ENCODE measurements around the gene REL.
"Not testable (repeated sequence)": the region's sequence is repeated elsewhere in the genome, so short reads cannot be mapped to it uniquely, and the experiment has no call there.

The REL gene

GRCh38 chr2:60868589-60869273 is 12.6 kb upstream of the REL start:
- no peak for DNase-seq

- DNase-seq, result no peak
These were observed 8.9 kb upstream of the REL start for GRCh38 chr2:60872510-60872928.

GRCh38 chr2:60873381-60873780 is 8.0 kb upstream of the REL start:
- DNase-seq, result no peak

- DNase-seq, result no peak
These were observed 5.9 kb upstream of the REL start for GRCh38 chr2:60875520-60875919.

- DNase-seq, result no peak
These were observed 729 bp upstream of the REL start for GRCh38 chr2:60880643-60881046.

- no peak for DNase-seq
These were observed 1.8 kb downstream of the REL start for GRCh38 chr2:60882971-60883753.

GRCh38 chr2:60883896-60884295 is 2.5 kb downstream of the REL start:
- DNase-seq, result no peak

GRCh38 chr2:60884800-60885199 is 3.4 kb downstream of the REL start:
- DNase-seq, result no peak

- DNase-seq, result no peak
These were observed 4.3 kb downstream of the REL start for GRCh38 chr2:60885683-60886082.

- no peak for DNase-seq
These were observed 5.6 kb downstream of the REL start for GRCh38 chr2:60886991-60887390.

GRCh38 chr2:60888853-60889252 is 7.5 kb downstream of the REL start:
- DNase-seq, result no peak

GRCh38 chr2:60889581-60890392 is 8.4 kb downstream of the REL start:
- not testable (repeated sequence) for DNase-seq

- DNase-seq, result no peak
These were observed 9.0 kb downstream of the REL start for GRCh38 chr2:60890393-60890707.

GRCh38 chr2:60891180-60891579 is 9.8 kb downstream of the REL start:
- no peak for DNase-seq

GRCh38 chr2:60898567-60898966 is 17.2 kb downstream of the REL start:
- DNase-seq, result no peak

GRCh38 chr2:60899230-60899891 is 18.0 kb downstream of the REL start:
- DNase-seq, result no peak

- no peak for DNase-seq
These were observed 18.5 kb downstream of the REL start for GRCh38 chr2:60899892-60900249.

GRCh38 chr2:60901296-60901695 is 19.9 kb downstream of the REL start:
- DNase-seq, result not testable (repeated sequence)

GRCh38 chr2:60905867-60906266 is 24.5 kb downstream of the REL start:
- not testable (repeated sequence) for DNase-seq

GRCh38 chr2:60906395-60906794 is 25.0 kb downstream of the REL start:
- DNase-seq, result no peak

GRCh38 chr2:60907329-60907728 is 26.0 kb downstream of the REL start:
- no peak for DNase-seq

- DNase-seq, result no peak
These were observed 44.8 kb downstream of the REL start for GRCh38 chr2:60925994-60926740.
